A673 (cell line): ENCODE data around the gene DYNC2I2. TPM values are rescaled to one million over a fixed set of nuclear protein-coding genes. Genes with fewer than 3 reads are reported as not detected.

Experiments
- BruUV-seq: library from RNA; stranded (reverse); fragments of 400-500 nt; replicated peaks from 2 replicates; lab custom pipeline; 2021; lab: Mats Ljungman, UMichigan
- CTCF ChIA-PET: fragments of 300-600 bp; sonication (Branson Sonifier 250); formaldehyde crosslinking; loops from one replicate; lab custom pipeline; 2022; ENCODE audit warnings: antibody characterized with exemption; lab: Charles Lee
- POLR2A ChIA-PET: fragments of 300-600 bp; sonication (Branson Sonifier 250); formaldehyde crosslinking; loops from one replicate; lab custom pipeline; 2022; ENCODE audit warnings: antibody characterized with exemption; ENCODE audit not compliant: low non-redundant PET; lab: Charles Lee
- DNase-seq: peaks from one replicate; pipeline ENCODE4 v3.0.0-alpha.2; 2015; ENCODE audit warnings: low spot score
- H3K27ac ChIP-seq: fragments of 200-600 bp; sonication (generic); 2 replicates; pipeline ENCODE4 v1.5.1; 2016; ENCODE audit warnings: mixed run types, low read depth, mild to moderate bottlenecking, mixed read lengths, antibody characterized with exemption, low read length; ENCODE audit not compliant: poor library complexity, severe bottlenecking
- H3K27me3 ChIP-seq: fragments of 200-600 bp; sonication (generic); replicated peaks from 2 replicates; pipeline ENCODE4 v1.6.1; 2017; ENCODE audit warnings: mixed run types, low read depth, mild to moderate bottlenecking, mixed read lengths, antibody characterized with exemption, low read length; ENCODE audit not compliant: insufficient read depth, poor library complexity
- H3K36me3 ChIP-seq: fragments of 200-600 bp; sonication (generic); 2 replicates; pipeline ENCODE4 v1.6.1; 2016; ENCODE audit warnings: mixed run types, mild to moderate bottlenecking, mixed read lengths, antibody characterized with exemption, low read length; ENCODE audit not compliant: insufficient read depth, poor library complexity, severe bottlenecking
- H3K4me1 ChIP-seq: fragments of 200-600 bp; sonication (generic); 2 replicates; pipeline ENCODE4 v1.6.1; 2017; ENCODE audit warnings: mixed run types, mild to moderate bottlenecking, mixed read lengths, antibody characterized with exemption, low read length; ENCODE audit not compliant: insufficient read depth, poor library complexity, severe bottlenecking
- H3K4me3 ChIP-seq: fragments of 200-600 bp; sonication (generic); 2 replicates; pipeline ENCODE4 v1.5.1; 2016; ENCODE audit warnings: low read depth, mixed run types, mild to moderate bottlenecking, mixed read lengths, low read length; ENCODE audit not compliant: poor library complexity, severe bottlenecking
- H3K9me3 ChIP-seq: fragments of 200-600 bp; sonication (generic); 2 replicates; pipeline ENCODE4 v1.6.1; 2016; ENCODE audit warnings: mixed run types, low read depth, mild to moderate bottlenecking, mixed read lengths, antibody characterized with exemption, low read length; ENCODE audit not compliant: poor library complexity, severe bottlenecking
- EZH2 ChIP-seq: fragments of 200-600 bp; sonication (generic); IDR thresholded peaks from 2 replicates; pipeline ENCODE4 v1.6.1; 2017; ENCODE audit warnings: borderline replicate concordance, low read depth, mild to moderate bottlenecking, mixed read lengths, antibody characterized with exemption, low read length; ENCODE audit not compliant: poor library complexity, severe bottlenecking
- intact Hi-C: fragments of 100-400 bp; cut with micrococcal nuclease; formaldehyde crosslinking; loops from one replicate; pipeline ENCODE4 v1.10.0; 2022; ENCODE audit not compliant: unreplicated experiment
- total RNA-seq: library from RNA; stranded (reverse); gene quantifications from 2 replicates; pipeline ENCODE4 v1.2.3, GENCODE V29; 2021
- TF ChIP-seq, protein P1 (sequence below): fragments of 300-800, 200-600 bp; sonication (generic); conservative IDR thresholded peaks from 2 replicates; pipeline ENCODE4 v1.5.1; 2017; ENCODE audit warnings: low read depth, mild to moderate bottlenecking, antibody characterized with exemption, low read length, moderate library complexity, mixed read lengths

Gene DYNC2I2
- total RNA-seq, 1 experiment from 2014 or later = 135 TPM

DNA sequence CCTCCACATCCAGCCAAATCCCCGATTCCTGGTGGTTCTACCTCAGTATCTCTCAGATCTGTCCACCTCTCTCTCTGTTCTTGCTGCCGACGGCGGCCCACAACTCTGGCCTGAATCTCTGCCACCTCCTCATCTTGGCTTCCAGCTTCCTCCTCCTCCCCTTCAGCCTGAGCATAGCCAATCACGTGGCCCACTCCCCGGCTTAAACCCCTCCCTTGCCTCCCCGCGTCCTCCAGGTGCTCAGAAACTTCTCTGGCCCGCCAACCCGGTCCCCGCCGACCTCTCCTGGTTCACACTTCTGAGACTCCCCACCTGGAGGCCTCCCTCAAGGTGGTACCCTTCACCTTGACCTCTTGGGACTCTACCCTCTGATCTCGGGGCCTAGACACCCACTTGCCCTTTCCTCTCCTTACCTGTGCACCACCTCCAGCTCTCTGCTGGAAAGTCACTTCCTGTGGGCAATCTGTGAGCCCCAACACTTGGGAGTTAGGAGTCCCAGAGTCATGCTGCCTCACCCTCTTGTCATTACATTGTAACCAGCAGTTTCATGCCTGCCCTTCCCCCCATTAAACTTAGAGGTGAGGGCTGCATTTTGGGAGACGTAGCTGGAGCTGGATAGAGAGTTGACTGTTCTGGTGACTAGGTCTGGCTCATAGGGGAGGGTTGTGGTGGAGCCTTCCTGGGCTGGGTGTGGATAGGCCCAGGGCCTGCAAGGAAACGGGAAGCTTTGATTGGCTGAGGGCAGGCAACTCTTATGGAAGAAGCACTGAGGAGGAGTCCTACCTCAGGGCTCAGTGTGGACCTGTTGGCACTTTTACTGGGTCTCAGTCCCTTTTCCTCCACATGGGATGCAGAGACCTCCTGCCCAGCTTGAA, 27.9 kb upstream of the DYNC2I2 start:
- ChIA-PET POLR2A (interaction anchor here (0.5 kb wide), 1 partner anchor 11 kb away, joined by 9 read pairs; no protein-coding TSS in a partner anchor), CTCF (interaction anchor here (1.0 kb wide), 1 partner anchor 17 kb away, joined by 4 read pairs; the partner anchor contains the start of gene PKN3)
- Histone ChIP-seq H3K4me1 (peaks cover 22% of the 10 kb centered on the region), H3K27ac (peak overlapping the region; percentile 71), H3K36me3 (no peaks in the 10 kb centered on the region), H3K4me3 (peak overlapping the region; percentile 55), H3K27me3 (no peaks in the 10 kb centered on the region), H3K9me3 (no peaks in the 10 kb centered on the region)
- TF ChIP-seq, protein P1, sequence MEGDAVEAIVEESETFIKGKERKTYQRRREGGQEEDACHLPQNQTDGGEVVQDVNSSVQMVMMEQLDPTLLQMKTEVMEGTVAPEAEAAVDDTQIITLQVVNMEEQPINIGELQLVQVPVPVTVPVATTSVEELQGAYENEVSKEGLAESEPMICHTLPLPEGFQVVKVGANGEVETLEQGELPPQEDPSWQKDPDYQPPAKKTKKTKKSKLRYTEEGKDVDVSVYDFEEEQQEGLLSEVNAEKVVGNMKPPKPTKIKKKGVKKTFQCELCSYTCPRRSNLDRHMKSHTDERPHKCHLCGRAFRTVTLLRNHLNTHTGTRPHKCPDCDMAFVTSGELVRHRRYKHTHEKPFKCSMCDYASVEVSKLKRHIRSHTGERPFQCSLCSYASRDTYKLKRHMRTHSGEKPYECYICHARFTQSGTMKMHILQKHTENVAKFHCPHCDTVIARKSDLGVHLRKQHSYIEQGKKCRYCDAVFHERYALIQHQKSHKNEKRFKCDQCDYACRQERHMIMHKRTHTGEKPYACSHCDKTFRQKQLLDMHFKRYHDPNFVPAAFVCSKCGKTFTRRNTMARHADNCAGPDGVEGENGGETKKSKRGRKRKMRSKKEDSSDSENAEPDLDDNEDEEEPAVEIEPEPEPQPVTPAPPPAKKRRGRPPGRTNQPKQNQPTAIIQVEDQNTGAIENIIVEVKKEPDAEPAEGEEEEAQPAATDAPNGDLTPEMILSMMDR = no peak
- TF ChIP-seq EZH2 = no peak
- DNase-seq = peak; percentile 79
- BruUV-seq = no TSS peak
- intact Hi-C loops = loop anchor here (5.0 kb wide), 1 partner anchor 132 kb away; the partner anchor contains the start of gene SPTAN1

- no peak for TF ChIP-seq EZH2
- TF ChIP-seq, protein P1 = no peak
- Histone ChIP-seq H3K27me3 (no peaks in the 10 kb centered on the region), H3K36me3 (no peaks in the 10 kb centered on the region), H3K4me1 (peaks cover 22% of the 10 kb centered on the region), H3K27ac (peak overlapping the region; percentile 71), H3K9me3 (no peaks in the 10 kb centered on the region), H3K4me3 (peak overlapping the region; percentile 55)
- DNase-seq = no peak
- BruUV-seq = TSS peak; percentile 77
- ChIA-PET CTCF (no interaction called here), POLR2A (interaction anchor here (0.5 kb wide), 1 partner anchor 11 kb away, joined by 9 read pairs; no protein-coding TSS in a partner anchor)
- intact Hi-C loops = no loop called here
Observed at GRCh38 chr9:128684065-128684324, 27.3 kb upstream of the DYNC2I2 start.

DNA sequence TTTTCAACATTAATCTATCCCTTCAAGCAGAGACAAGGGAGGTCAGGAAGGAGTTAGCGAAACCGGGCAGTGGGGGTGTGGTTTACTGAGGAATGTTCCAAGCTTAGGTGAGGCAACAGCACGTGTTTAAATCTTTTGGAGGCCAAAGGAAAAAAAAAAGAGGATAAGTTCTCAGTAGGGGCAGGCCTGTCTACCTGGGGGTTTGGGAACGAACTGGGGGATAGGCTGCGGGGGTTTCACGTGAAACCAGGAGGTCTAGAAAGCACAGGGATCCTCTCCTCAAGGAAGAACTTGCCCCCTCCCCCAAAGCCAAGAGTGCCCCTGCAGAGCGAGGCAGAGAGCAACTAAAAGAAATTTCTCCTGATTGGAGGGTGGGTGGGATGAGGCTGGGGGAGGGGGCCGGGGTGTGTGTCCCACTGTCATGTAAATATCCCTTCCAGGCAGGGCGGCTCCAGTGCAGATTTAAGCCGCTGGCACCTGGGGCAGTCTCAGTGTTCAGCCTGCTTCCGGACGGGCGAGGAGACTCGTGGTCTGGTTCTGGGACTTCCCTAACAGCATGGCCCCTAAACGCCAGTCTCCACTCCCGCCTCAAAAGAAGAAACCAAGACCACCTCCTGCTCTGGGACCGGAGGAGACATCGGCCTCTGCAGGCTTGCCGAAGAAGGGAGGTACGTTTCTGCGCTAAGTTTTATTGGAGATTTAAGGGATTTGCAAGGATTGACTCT, 26.9 kb upstream of the DYNC2I2 start:
- DNase-seq = peak; percentile 75
- H3K9me3 ChIP-seq = no peaks in the 10 kb centered on the region
- H3K27me3 ChIP-seq = no peaks in the 10 kb centered on the region
- ChIA-PET CTCF (interaction anchor here (0.5 kb wide), 2 partner anchors 38 to 1107 kb away, joined by 3 to 4 read pairs; no protein-coding TSS in a partner anchor), POLR2A (interaction anchor here (0.5 to 0.7 kb wide), 2 partner anchors 10 to 92 kb away, joined by 5 to 9 read pairs; no protein-coding TSS in a partner anchor)
- BruUV-seq = no TSS peak
- H3K27ac ChIP-seq = peak overlapping the region; percentile 71
- peak overlapping the region; percentile 55 for H3K4me3 ChIP-seq
- H3K4me1 ChIP-seq = peaks cover 20% of the 10 kb centered on the region
- H3K36me3 ChIP-seq = no peaks in the 10 kb centered on the region
- intact Hi-C loops = no loop called here
- TF ChIP-seq, protein P1 = no peak
- no peak for TF ChIP-seq EZH2
